Bladder microvascular endothelial cell (primary cell): ENCODE measurements around the gene FUNDC1. TPM values are rescaled to one million over a fixed set of nuclear protein-coding genes. Genes with fewer than 3 reads are reported as not detected.

ENCODE experiments used
- total RNA-seq: library from RNA; depleted of rRNA; stranded (reverse); fragments of >200 nt; gene quantifications from 2 replicates; pipeline ENCODE4 v1.2.3, GENCODE V29; 2014

The FUNDC1 gene, protein sequence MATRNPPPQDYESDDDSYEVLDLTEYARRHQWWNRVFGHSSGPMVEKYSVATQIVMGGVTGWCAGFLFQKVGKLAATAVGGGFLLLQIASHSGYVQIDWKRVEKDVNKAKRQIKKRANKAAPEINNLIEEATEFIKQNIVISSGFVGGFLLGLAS
- 6.8 and 7.8 TPM in 2 replicates for total RNA-seq

DNA sequence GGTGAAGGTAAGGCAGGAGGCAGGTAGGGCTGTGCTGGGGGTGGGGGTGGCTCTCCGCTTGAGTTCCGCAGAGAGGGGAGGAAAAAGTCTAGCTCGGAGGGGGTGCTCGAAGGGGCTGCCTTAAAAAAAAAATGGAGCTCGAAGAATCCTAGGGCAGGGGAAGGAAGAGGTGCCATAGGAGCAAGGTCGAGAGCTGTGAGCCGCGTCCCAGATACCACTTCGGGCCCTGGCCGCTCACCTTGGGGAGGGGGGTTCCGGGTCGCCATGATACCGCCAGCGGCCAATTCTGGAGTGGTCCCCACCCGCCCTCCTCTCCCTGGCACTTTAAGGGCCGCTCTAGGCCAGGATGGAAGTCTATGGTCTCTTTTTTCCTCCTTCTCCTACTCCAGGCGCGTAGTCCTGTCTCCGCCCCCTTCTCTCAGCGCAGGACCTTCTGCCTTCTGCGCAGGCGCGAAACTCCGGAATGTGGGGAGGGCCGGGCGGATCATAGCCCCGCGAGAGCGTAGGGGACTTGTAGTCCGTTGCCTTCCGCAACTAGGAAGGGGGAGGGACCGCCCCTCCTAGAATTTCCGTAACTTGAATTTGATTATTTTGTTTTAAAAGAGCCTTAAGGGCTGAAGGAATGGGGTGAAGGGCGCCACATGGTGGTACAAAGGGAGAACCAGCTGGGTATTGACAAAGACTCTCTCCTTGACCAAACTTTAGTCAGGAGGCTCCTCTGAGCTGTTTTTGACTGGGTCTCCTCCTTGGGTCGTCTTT lies at the start of gene FUNDC1:
FUNDC1 (minus strand) TSS at position 293 of the 759 bp plus-strand sequence; CDS start at position 266, 27 bp downstream.

Other genes with a start within 250 kb of the FUNDC1 start
- gene EFHC2, start 199.2 kb downstream of the FUNDC1 start, total RNA-seq, result under 0.01 TPM in 1 of 2 replicates, not detected in the other